Measurements from ENCODE around the gene NHLRC4. TPM values are rescaled to one million over a fixed set of nuclear protein-coding genes. Genes with fewer than 3 reads are reported as not detected.
A peak's percentile ranks its signal among the peaks of the same experiment; 100 is the strongest.

NHLRC4 gene
- total and polyA plus RNA-seq, 9 of the 15 experiments (the other 6 are each of a cell fraction or from before 2014, with no cell fraction given) = 0.24 to 3.7 (median 1.3) TPM; not detected in 2

DNA sequence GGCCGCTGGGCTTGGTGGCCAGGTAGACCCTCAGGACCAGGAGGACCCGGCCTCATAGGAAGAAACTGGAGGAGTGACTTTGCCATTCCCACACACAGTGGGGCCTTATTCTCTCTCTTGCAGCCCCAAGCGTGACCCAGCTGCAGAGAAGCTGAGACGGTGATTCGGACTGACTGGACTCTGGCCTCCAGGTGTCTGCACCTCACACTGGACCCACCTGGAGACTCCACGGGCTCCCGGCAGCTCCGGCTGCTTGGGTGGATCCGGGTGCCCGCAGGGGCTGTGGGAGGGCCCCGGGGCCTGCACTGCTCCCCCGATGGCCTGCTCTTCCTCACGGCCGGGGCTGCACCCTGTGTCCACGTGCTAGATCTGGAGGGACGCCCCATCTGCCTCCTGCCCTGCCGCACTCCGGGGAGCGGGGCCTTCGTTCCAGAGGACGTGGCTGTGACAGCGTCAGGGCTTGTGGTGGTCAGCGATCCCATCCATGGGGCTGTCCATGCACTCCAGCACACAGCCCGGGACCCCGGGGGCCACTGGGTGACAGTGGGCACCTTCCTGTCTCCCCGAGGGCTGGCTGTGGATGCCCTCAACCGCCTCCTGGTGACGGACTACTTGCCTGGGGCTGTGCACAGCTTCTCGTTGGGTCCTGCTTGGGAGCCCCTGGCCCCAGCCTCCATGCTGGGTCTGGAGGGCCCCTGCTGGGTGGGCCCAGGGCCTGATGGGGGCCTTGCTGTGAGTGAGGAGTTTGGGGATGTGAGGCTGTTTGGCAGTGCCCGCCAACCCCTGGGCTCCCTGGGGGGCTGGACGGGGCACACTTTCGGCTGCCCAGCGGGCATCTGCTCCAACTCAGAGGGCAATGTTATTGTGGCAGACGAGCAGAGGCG is 810 bp downstream of the NHLRC4 start (continued):
- TF ChIP-seq CHD7 (IDR thresholded peaks at IDR 0.05; ENCODE audit: low read depth, low read length) (no peak), KDM1A (IDR thresholded peaks at IDR 0.05) (no peak), RAD51 (IDR thresholded peaks at IDR 0.05; ENCODE audit: borderline replicate concordance, low read depth) (no peak), CHD1 (IDR thresholded peaks at IDR 0.05; ENCODE audit: low read length) (no peak), ZNF224 (CRISPR knock-in tag; IDR thresholded peaks at IDR 0.05) (no peak), PYGO2 (tag; IDR thresholded peaks at IDR 0.05) (no peak), FOSL1 (tag; conservative IDR thresholded peaks at IDR 0.05) (no peak), TGIF2 (CRISPR knock-in tag; IDR thresholded peaks at IDR 0.05) (no peak), ARID1B (IDR thresholded peaks at IDR 0.05) (no peak), THAP12 (CRISPR knock-in tag; IDR thresholded peaks at IDR 0.05) (0 out of 2 replicates have a peak, but pooled peaks have one; percentile 8), HMG20B (CRISPR knock-in tag; IDR thresholded peaks at IDR 0.05) (no peak), ZFX (CRISPR knock-in tag; IDR thresholded peaks at IDR 0.05) (peak; percentile 82)
- TF ChIP-seq, protein P1, sequence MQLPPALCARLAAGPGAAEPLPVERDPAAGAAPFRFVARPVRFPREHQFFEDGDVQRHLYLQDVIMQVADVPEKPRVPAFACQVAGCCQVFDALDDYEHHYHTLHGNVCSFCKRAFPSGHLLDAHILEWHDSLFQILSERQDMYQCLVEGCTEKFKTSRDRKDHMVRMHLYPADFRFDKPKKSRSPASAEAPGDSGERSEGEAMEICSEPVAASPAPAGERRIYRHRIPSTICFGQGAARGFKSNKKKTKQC (CRISPR knock-in tag; IDR thresholded peaks at IDR 0.05) = no peak
